GM12878 (cell line): ENCODE results near the gene BAG3. TPM values are rescaled to one million over a fixed set of nuclear protein-coding genes. Genes with fewer than 3 reads are reported as not detected.

Source experiments
- ATAC-seq: fragments of 200-7000 bp; cut with Tn5 transposase; 3 replicates; pipeline ENCODE4 v1.9.1; 2020; ENCODE audit warnings: mild to moderate bottlenecking, moderate library complexity
- BruUV-seq: library from RNA; stranded (reverse); fragments of 400-500 nt; replicated peaks from 2 replicates; lab custom pipeline; 2021; lab: Mats Ljungman, UMichigan
- CTCF ChIA-PET: fragments of 300-600 bp; sonication (Branson Sonifier 250); formaldehyde crosslinking; extraction: SDS; loops from one replicate; lab custom pipeline; 2021; ENCODE audit warnings: inconsistent platforms; lab: Yijun Ruan, JAX
- POLR2A ChIA-PET: fragments of 350-600 bp; formaldehyde crosslinking; extraction: SDS; loops from one replicate; lab custom pipeline; 2021; ENCODE audit warnings: inconsistent platforms; lab: Charles Lee
- RAD21 ChIA-PET: fragments of 300-600 bp; sonication (Branson Sonifier 250); formaldehyde crosslinking; loops from one replicate; lab custom pipeline; 2023; ENCODE audit warnings: antibody characterized with exemption; ENCODE audit not compliant: unreplicated experiment; lab: Charles Lee
- SMC1A ChIA-PET: fragments of 300-600 bp; sonication (Branson Sonifier 250); formaldehyde crosslinking; loops from one replicate; lab custom pipeline; 2023; ENCODE audit not compliant: unreplicated experiment, uncharacterized antibody; lab: Charles Lee
- DNase-seq: peaks from one replicate; pipeline ENCODE4 v3.0.0-alpha.2; 2011; ENCODE audit warnings: low read depth, low spot score
- FAIRE-seq: peaks from 3 replicates; lab custom pipeline; 2011; peaks lifted over from hg19 to GRCh38; lab: Jason Lieb, UNC
- H2AFZ ChIP-seq: 2 replicates; pipeline ENCODE4 v1.6.0; 2011; ENCODE audit warnings: low read depth, low read length, control low read depth; ENCODE audit not compliant: control insufficient read depth
- H3K27ac ChIP-seq: 2 replicates; pipeline ENCODE4 v1.5.1; 2011; ENCODE audit warnings: control low read depth; ENCODE audit not compliant: control insufficient read depth, insufficient read depth
- H3K27me3 ChIP-seq, 2 experiments: replicated peaks in 1 of 2; 2 replicates each; pipeline versions ENCODE4 v1.6.0 to v1.6.1; 2011; ENCODE audit warnings: low read length in 1 of 2; ENCODE audit not compliant: control insufficient read depth in 2 of 2, insufficient read depth in 2 of 2
- H3K36me3 ChIP-seq, 2 experiments: 2 replicates each; pipeline ENCODE4 v1.5.1; 2011; ENCODE audit warnings: low read length in 1 of 2; ENCODE audit not compliant: control insufficient read depth in 2 of 2, insufficient read depth in 2 of 2
- H3K4me1 ChIP-seq: 2 replicates; pipeline ENCODE4 v1.6.1; 2011; ENCODE audit warnings: mild to moderate bottlenecking, low read length, moderate library complexity, mixed read lengths; ENCODE audit not compliant: control insufficient read depth, insufficient read depth
- H3K4me2 ChIP-seq: 2 replicates; pipeline ENCODE4 v1.6.0; 2011; ENCODE audit warnings: control low read depth; ENCODE audit not compliant: control insufficient read depth, insufficient read depth
- H3K4me3 ChIP-seq: fragments of 200-600 bp; sonication (generic); 2 replicates; pipeline ENCODE4 v1.5.1; 2016
- H3K79me2 ChIP-seq: 2 replicates; pipeline ENCODE4 v1.6.0; 2011; ENCODE audit warnings: low read length; ENCODE audit not compliant: control insufficient read depth, insufficient read depth
- H3K9ac ChIP-seq: 2 replicates; pipeline ENCODE4 v1.8.0; 2011; ENCODE audit warnings: low read length, control low read depth, mixed read lengths; ENCODE audit not compliant: control insufficient read depth, insufficient read depth
- H3K9me3 ChIP-seq: replicated peaks from 3 replicates; pipeline ENCODE4 v1.5.1; 2011; ENCODE audit warnings: mild to moderate bottlenecking, low read length; ENCODE audit not compliant: control insufficient read depth, insufficient read depth
- H4K20me1 ChIP-seq: 2 replicates; pipeline ENCODE4 v1.6.0; 2011; ENCODE audit not compliant: control insufficient read depth, insufficient read depth
- CTCF ChIP-seq, 3 experiments: IDR thresholded peaks in 2 of 3; conservative IDR thresholded peaks in 1 of 3; 2 replicates each; pipeline ENCODE4 v1.5.1; 2011; ENCODE audit warnings: low read depth in 3 of 3, low read length in 3 of 3, mild to moderate bottlenecking in 3 of 3, control low read depth in 2 of 3, moderate library complexity in 2 of 3, inconsistent platforms in 1 of 3, mixed read lengths in 1 of 3; ENCODE audit not compliant: control insufficient read depth in 2 of 3, insufficient read depth in 1 of 3; ENCODE audit errors: extremely low read depth in 1 of 3
- DPF2 ChIP-seq: fragments of 450-650 bp; IDR thresholded peaks from 2 replicates; pipeline ENCODE4 v1.6.1; 2017; ENCODE audit warnings: mild to moderate bottlenecking
- HDAC2 ChIP-seq: fragments of 200-600 bp; sonication (generic); IDR thresholded peaks from 2 replicates; pipeline ENCODE4 v1.6.1; 2017
- RAD21 ChIP-seq: IDR thresholded peaks from 2 replicates; pipeline ENCODE4 v1.6.1; 2011; ENCODE audit warnings: mild to moderate bottlenecking, low read depth, low read length, moderate library complexity; ENCODE audit not compliant: insufficient read depth
- SMC3 ChIP-seq: IDR thresholded peaks from 2 replicates; pipeline ENCODE4 v1.6.1; 2011; ENCODE audit warnings: low read length, improper control_type of control experiment, borderline replicate concordance
- WGBS: methylation state at CpG from one replicate; pipeline ENCODE4 v1.1.6; 2016; ENCODE audit warnings: low lambda C conversion rate; ENCODE audit not compliant: insufficient replicate concordance, insufficient coverage; ENCODE audit errors: missing lambda C conversion rate; 5-methylcytosine and 5-hydroxymethylcytosine counted together
- in situ Hi-C: fragments of 300-500 bp; cut with MboI; formaldehyde crosslinking; loops from 9 replicates; pipeline ENCODE4 v1.14.3; 2018; ENCODE audit warnings: mixed read lengths
- intact Hi-C: fragments of 100-400 bp; cut with micrococcal nuclease; formaldehyde crosslinking; loops from one replicate; pipeline ENCODE4 v1.14.2; 2022; ENCODE audit not compliant: unreplicated experiment
- polyA plus RNA-seq, 11 experiments: library from polyadenylated mRNA; depleted of rRNA in 4 of 11; unstranded in 6 of 11; stranded (reverse) in 5 of 11; fragments of >200 nt; fragmentation: Nextera tagmentation in 4 of 11; fragmentation: Illumina TruSeq in 1 of 11; extraction: Ambion mirVana in 4 of 11; extraction: Trizol in 1 of 11; gene quantifications; 1 replicate in 1 of 11; 2 replicates in 10 of 11; pipeline versions ENCODE4 v1.2.1 to v1.2.3, GENCODE V29; 2011 to 2016; ENCODE audit warnings: inconsistent platforms in 2 of 11, missing spikeins in 2 of 11, low read depth in 1 of 11
- total RNA-seq, 4 experiments: library from RNA; depleted of rRNA in 3 of 4; stranded (reverse); fragments of >200 nt in 3 of 4; fragmentation: Illumina TruSeq in 1 of 4; extraction: Trizol in 1 of 4; gene quantifications; 2 replicates each; pipeline versions ENCODE4 v1.2.1 to v1.2.3, GENCODE V29; 2013 to 2021

Gene BAG3
- total and polyA plus RNA-seq, 10 of the 15 experiments (the other 5 are each of a cell fraction or from before 2014, with no cell fraction given) = 0.71 to 14.1 (median 4.3) TPM

- ChIA-PET SMC1A (interaction anchor here (0.8 to 2.1 kb wide), 14 partner anchors 10 to 403 kb away, joined by 3 to 14 read pairs (median 4); no protein-coding TSS in a partner anchor), RAD21 (interaction anchor here (0.7 to 1.4 kb wide), 4 partner anchors 11 to 403 kb away, joined by 3 to 11 read pairs (median 5); partner anchors contain the start of gene RGS10), POLR2A (interaction anchor here (0.6 to 1.1 kb wide), 2 partner anchors 9 to 59 kb away, joined by 3 read pairs; no protein-coding TSS in a partner anchor), CTCF (interaction anchor here (0.6 to 3.9 kb wide), 35 partner anchors 9 to 1185 kb away, joined by 3 to 34 read pairs (median 4); partner anchors contain the start of gene RGS10)
- Histone ChIP-seq H3K9ac (no peak overlapping the region), H2AFZ (no peak overlapping the region), H3K27ac (no peak overlapping the region), H3K4me1 (peaks cover 7% of the 10 kb centered on the region; the same call in 1 of the 2 replicates), H3K79me2 (peaks cover 6% of the 10 kb centered on the region), H3K27me3 (no peaks in the 10 kb centered on the region), H4K20me1 (no peaks in the 10 kb centered on the region), H3K4me3 (no peak overlapping the region), H3K4me2 (no peak overlapping the region), H3K9me3 (no peaks in the 10 kb centered on the region; the same call in 2 of the 3 replicates), H3K36me3 (no peaks in the 10 kb centered on the region)
- TF ChIP-seq RAD21 (peak; percentile 44), SMC3 (peak; percentile 28; the same call in 1 of the 2 replicates), DPF2 (no peak), HDAC2 (no peak), CTCF (IDR thresholded peaks at IDR 0.05 in 2 of 3, conservative IDR thresholded peaks at IDR 0.05 in 1 of 3; ENCODE audit: control insufficient read depth in 2 of 3, extremely low read depth in 1 of 3, insufficient read depth in 1 of 3, low read depth in 3 of 3, low read length in 3 of 3) (peak; percentile 65 to 79 (median 69))
- intact Hi-C loops = no loop called here
- DNase-seq (no peak), FAIRE-seq (no peak), ATAC-seq (peak; percentile 73)
- WGBS = 69% methylated on average over 2 of the region's 2 CpGs
- in situ Hi-C loops = no loop called here
- no TSS peak for BruUV-seq
These were observed 48.7 kb upstream of the BAG3 start for GRCh38 chr10:119602241-119603095.
